ES-I3 (cell line): ENCODE results near the gene TMEM14A.
"Not testable (repeated sequence)": the region's sequence is repeated elsewhere in the genome, so short reads cannot be mapped to it uniquely, and the experiment has no call there.

Experiments
- H3K36me3 ChIP-seq: 2 replicates; pipeline ENCODE4 v1.6.1; 2013; ENCODE audit warnings: mild to moderate bottlenecking, low read length, control low read depth, moderate library complexity; ENCODE audit not compliant: insufficient read depth
- H3K4me1 ChIP-seq: 2 replicates; pipeline ENCODE4 v1.6.1; 2013; ENCODE audit warnings: mild to moderate bottlenecking, control low read depth, low read length; ENCODE audit not compliant: insufficient read depth
- H3K9ac ChIP-seq: 2 replicates; pipeline ENCODE4 v1.6.1; 2013; ENCODE audit warnings: low read depth, mild to moderate bottlenecking, low read length, moderate library complexity
- H3K9me3 ChIP-seq: 2 replicates; pipeline ENCODE4 v1.6.1; 2013; ENCODE audit warnings: mild to moderate bottlenecking, low read length, moderate library complexity; ENCODE audit not compliant: control insufficient read depth, insufficient read depth

TMEM14A gene

GRCh38 chr6:52693773-52694172, 22.9 kb downstream of the TMEM14A start:
- no peak overlapping the region for H3K9ac ChIP-seq
- H3K4me1 ChIP-seq: no peaks in the 10 kb centered on the region
- H3K36me3 ChIP-seq: no peaks in the 10 kb centered on the region
- H3K9me3 ChIP-seq: peaks cover 5% of the 10 kb centered on the region; the same call in 1 of the 2 replicates

- Histone ChIP-seq H3K9me3 (peaks cover 5% of the 10 kb centered on the region; the same call in 1 of the 2 replicates), H3K4me1 (no peaks in the 10 kb centered on the region), H3K36me3 (no peaks in the 10 kb centered on the region), H3K9ac (no peak overlapping the region)
Measured at GRCh38 chr6:52694404-52694803, 23.5 kb downstream of the TMEM14A start.

DNA sequence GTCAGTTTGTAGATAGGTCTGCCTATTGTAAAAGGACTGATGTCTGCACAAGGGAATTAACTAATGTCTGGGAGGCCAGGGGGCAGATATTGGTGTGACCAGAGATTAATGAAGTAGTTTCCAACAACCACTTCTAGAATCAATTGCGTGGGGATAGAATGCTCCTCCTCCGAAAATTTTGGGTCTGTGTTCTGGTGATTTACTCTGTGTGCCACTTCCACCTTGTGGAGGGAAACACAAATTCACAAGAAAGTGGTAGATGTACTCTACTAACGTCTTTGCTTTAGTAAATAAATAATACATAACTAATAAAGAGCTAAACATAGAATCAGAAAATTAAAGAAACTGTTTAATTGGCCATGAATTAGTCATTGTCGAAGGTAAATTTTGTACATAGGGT, 25.5 kb downstream of the TMEM14A start:
- H3K9ac ChIP-seq: no peak overlapping the region
- no peaks in the 10 kb centered on the region for H3K36me3 ChIP-seq
- no peaks in the 10 kb centered on the region for H3K4me1 ChIP-seq
- H3K9me3 ChIP-seq: peaks cover 5% of the 10 kb centered on the region; the same call in 1 of the 2 replicates

DNA sequence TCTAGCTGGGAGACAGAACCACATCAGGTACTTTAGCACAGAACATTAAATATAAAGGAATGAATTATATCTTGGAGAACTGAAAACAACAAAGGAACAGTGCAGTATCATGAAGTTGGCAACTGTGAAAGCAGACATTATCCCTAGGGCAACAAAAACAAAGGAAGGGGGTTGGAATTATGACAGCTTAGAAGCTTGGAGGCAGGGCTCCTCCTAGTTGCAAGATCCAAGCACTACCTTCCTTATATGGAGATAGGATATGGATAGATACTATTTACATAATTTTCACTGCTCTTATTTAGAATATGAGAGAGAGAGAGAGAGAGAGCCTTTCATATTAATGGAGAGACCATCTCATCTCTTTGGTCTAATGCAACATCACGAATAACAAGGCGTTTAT, 27.0 kb downstream of the TMEM14A start:
- Histone ChIP-seq H3K36me3 (no peaks in the 10 kb centered on the region), H3K4me1 (no peaks in the 10 kb centered on the region), H3K9me3 (peaks cover 5% of the 10 kb centered on the region; the same call in 1 of the 2 replicates), H3K9ac (no peak overlapping the region)

GRCh38 chr6:52704060-52704459, 33.1 kb downstream of the TMEM14A start:
- Histone ChIP-seq H3K9ac (no peak overlapping the region), H3K9me3 (peaks cover 3% of the 10 kb centered on the region; the same call in 1 of the 2 replicates), H3K36me3 (no peaks in the 10 kb centered on the region), H3K4me1 (no peaks in the 10 kb centered on the region)

- H3K9ac ChIP-seq: not testable (repeated sequence)
Measured at GRCh38 chr6:52704781-52705502, 34.0 kb downstream of the TMEM14A start.

GRCh38 chr6:52706001-52706400, 35.1 kb downstream of the TMEM14A start:
- H3K9me3 ChIP-seq: peaks cover 3% of the 10 kb centered on the region; the same call in 1 of the 2 replicates

More at GRCh38 chr6:52704781-52705502, 34.0 kb downstream of the TMEM14A start:
- H3K9me3 ChIP-seq, H3K36me3 ChIP-seq, H3K4me1 ChIP-seq: not testable (repeated sequence)

DNA sequence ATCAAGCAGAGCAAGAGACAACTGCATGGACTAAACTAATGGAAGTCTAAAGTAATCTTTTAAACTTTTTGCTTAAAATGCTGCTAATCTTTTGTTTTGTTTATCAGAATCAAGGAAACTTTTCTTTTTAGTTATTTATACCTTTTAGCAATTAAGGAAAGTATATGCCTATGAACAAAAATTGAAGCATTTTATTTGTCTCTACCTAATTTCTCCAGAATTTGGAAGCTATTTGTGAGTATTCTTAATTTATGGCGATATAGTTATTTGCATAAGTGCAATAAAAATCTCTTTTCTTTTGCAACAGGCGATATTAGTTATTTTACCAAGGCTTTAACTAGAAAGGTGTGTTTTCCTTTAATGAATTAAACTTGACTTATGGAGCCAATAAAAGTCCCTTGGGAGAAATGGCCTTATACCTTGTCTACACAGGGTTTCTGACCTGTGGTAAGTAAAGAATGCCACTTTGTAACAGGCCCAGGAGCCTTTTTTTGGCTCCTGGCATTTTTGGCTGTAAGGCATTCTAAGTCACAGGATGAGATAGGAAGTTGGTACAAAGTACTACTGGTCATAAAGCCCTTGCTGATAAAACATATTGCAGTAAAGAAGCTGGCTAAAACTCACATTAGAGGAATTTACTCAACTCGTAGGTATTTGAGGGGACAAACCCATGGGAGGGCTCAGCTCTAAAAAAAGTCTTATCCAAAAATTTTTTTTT, 37.2 kb downstream of the TMEM14A start:
- Histone ChIP-seq H3K9ac (no peak overlapping the region), H3K36me3 (no peaks in the 10 kb centered on the region), H3K4me1 (no peaks in the 10 kb centered on the region), H3K9me3 (peaks cover 3% of the 10 kb centered on the region; the same call in 1 of the 2 replicates)

More at GRCh38 chr6:52706001-52706400, 35.1 kb downstream of the TMEM14A start:
- Histone ChIP-seq H3K9ac (no peak overlapping the region), H3K36me3 (no peaks in the 10 kb centered on the region), H3K4me1 (no peaks in the 10 kb centered on the region)

- no peaks in the 10 kb centered on the region for H3K36me3 ChIP-seq
- H3K9ac ChIP-seq: no peak overlapping the region
- H3K9me3 ChIP-seq: peaks cover 3% of the 10 kb centered on the region; the same call in 1 of the 2 replicates
- no peaks in the 10 kb centered on the region for H3K4me1 ChIP-seq
Measured at GRCh38 chr6:52712136-52712535, 41.2 kb downstream of the TMEM14A start.

DNA sequence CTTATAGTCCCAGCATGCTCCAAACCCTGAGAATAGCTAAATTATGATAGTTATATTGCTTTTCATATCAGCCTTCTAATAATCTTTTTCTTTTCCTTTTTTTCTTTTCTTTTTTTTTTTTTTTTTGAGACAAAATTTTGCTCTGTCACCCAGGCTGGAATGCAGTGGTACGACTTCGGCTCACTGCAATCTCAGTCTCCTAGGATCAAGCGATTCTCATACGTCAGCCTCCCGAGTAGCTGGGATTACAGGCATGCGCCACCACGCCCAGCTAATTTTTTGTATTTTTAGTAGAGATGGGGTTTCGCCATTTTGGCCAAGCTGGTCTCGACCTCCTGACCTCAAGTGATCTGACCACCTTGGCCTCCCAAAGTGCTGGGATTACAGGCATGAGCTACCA, 43.8 kb downstream of the TMEM14A start:
- not testable (repeated sequence) for H3K4me1 ChIP-seq, H3K9ac ChIP-seq

GRCh38 chr6:52718550-52718949, 47.6 kb downstream of the TMEM14A start:
- no peaks in the 10 kb centered on the region; the same call in 1 of the 2 replicates for H3K9me3 ChIP-seq
- H3K9ac ChIP-seq: no peak overlapping the region
- no peaks in the 10 kb centered on the region for H3K4me1 ChIP-seq
- no peaks in the 10 kb centered on the region for H3K36me3 ChIP-seq

More for the DNA sequence above, 43.8 kb downstream of the TMEM14A start:
- H3K9me3 ChIP-seq, H3K36me3 ChIP-seq: not testable (repeated sequence)

DNA sequence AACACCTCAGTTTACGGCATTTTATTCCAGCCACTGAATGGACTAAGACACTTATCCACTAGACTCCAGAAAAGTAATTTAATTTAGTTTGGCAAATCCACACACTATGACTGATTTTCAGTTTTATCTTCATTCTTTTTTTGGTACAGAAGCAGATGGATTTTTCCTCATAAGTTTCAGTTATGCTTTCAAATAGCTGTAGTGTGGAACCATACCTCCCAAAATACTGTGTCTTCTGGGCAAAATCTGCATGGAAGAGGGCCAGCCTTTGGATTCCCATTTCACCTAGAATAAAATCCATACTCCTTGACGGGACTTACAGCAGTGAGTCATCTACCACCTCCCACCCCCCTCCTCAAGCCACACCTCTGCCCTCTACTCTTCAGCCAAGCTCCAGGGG, 49.4 kb downstream of the TMEM14A start:
- no peaks in the 10 kb centered on the region; the same call in 1 of the 2 replicates for H3K9me3 ChIP-seq
- H3K4me1 ChIP-seq: peaks cover 8% of the 10 kb centered on the region
- no peak overlapping the region for H3K9ac ChIP-seq
- H3K36me3 ChIP-seq: no peaks in the 10 kb centered on the region

GRCh38 chr6:52724042-52724405, 53.1 kb downstream of the TMEM14A start:
- H3K36me3 ChIP-seq: no peaks in the 10 kb centered on the region
- H3K9ac ChIP-seq: no peak overlapping the region
- H3K9me3 ChIP-seq: no peaks in the 10 kb centered on the region; the same call in 1 of the 2 replicates
- peaks cover 15% of the 10 kb centered on the region for H3K4me1 ChIP-seq

DNA sequence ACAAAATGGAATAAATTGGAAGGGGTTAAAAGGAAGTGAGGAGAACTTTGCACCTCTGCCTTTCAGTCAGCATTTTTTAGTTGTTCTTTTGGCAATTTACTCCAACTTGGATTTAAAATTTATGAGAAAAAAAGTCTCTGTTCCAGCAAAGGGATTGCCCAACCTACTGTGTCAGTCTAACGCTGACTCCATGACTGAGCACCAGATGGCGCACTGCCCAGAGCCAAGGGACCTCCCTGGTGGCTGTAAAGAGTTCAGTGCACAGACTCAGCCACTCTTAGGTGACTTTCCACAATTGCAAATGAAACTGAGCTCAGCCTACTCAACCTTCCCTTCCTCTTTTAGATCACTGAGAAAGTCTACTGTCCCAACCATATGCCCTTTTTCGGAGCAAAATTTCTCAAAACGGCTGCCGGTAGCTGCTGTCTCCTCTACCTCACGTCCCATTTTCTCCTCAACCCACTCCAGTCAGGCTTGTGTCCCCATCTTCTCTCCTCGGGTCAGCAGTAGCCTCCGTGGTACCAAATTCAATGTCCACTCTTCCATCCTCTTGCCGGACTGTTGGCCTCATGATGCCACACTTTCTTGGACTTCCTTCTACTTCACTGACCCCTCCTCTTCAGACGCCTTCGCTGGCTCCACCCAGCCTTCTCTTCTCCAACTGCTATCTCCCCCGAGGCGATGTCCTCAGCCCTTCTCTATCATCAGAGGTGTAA, 53.7 kb downstream of the TMEM14A start:
- Histone ChIP-seq H3K9ac (no peak overlapping the region), H3K4me1 (peaks cover 15% of the 10 kb centered on the region), H3K9me3 (no peaks in the 10 kb centered on the region; the same call in 1 of the 2 replicates), H3K36me3 (no peaks in the 10 kb centered on the region)
